Liver (tissue), 9 donors: ENCODE data around the gene ITGA7. TPM values are rescaled to one million over a fixed set of nuclear protein-coding genes. Genes with fewer than 3 reads are reported as not detected.

ENCODE experiments used
- DNase-seq: peaks from one replicate; pipeline ENCODE4 v3.0.0-alpha.2; 2017; ENCODE audit warnings: low spot score
- H3K27ac ChIP-seq, 2 donors: one replicate each; pipeline ENCODE4 v1.7.0; 2013; ENCODE audit warnings: inconsistent platforms in 2 of 2, low read length in 2 of 2, control low read depth in 1 of 2, low read depth in 1 of 2, mild to moderate bottlenecking in 1 of 2
- H3K27me3 ChIP-seq, 4 donors: one replicate each; pipeline versions ENCODE4 v1.6.1 to v1.7.0; 2013; ENCODE audit warnings: low read length in 3 of 4, inconsistent platforms in 1 of 4, mild to moderate bottlenecking in 1 of 4, moderate library complexity in 1 of 4; ENCODE audit not compliant: control insufficient read depth in 4 of 4, insufficient read depth in 4 of 4
- H3K36me3 ChIP-seq, 4 donors: one replicate each; pipeline versions ENCODE4 v1.6.1 to v1.7.0; 2013; ENCODE audit warnings: low read length in 3 of 4, mild to moderate bottlenecking in 3 of 4, low read depth in 1 of 4, moderate library complexity in 1 of 4; ENCODE audit not compliant: control insufficient read depth in 4 of 4, insufficient read depth in 3 of 4
- H3K4me1 ChIP-seq, 4 donors: one replicate each; pipeline versions ENCODE4 v1.6.1 to v1.7.0; 2013; ENCODE audit warnings: low read length in 3 of 4, mild to moderate bottlenecking in 3 of 4, moderate library complexity in 1 of 4; ENCODE audit not compliant: control insufficient read depth in 4 of 4, insufficient read depth in 4 of 4
- H3K4me3 ChIP-seq, 3 donors: one replicate each; pipeline versions ENCODE4 v1.6.1 to v1.7.0; 2013; ENCODE audit warnings: low read length in 3 of 3, control low read depth in 1 of 3, low read depth in 1 of 3, mild to moderate bottlenecking in 1 of 3
- H3K9ac ChIP-seq, 2 donors: one replicate each; pipeline ENCODE4 v1.7.0; 2013; ENCODE audit warnings: low read length in 2 of 2, mild to moderate bottlenecking in 2 of 2, moderate library complexity in 2 of 2, control low read depth in 1 of 2, low read depth in 1 of 2
- H3K9me3 ChIP-seq, 4 donors: one replicate each; pipeline versions ENCODE4 v1.6.1 to v1.7.0; 2013; ENCODE audit warnings: low read length in 3 of 4; ENCODE audit not compliant: control insufficient read depth in 4 of 4
- EGR1 ChIP-seq, 2 donors: IDR thresholded peaks; 2 replicates each; pipeline ENCODE4 v1.6.1; 2016 to 2018; ENCODE audit warnings: antibody characterized with exemption in 2 of 2, low read depth in 2 of 2
- FOXA1 ChIP-seq: IDR thresholded peaks from 2 replicates; pipeline ENCODE4 v1.6.1; 2016; ENCODE audit warnings: antibody characterized with exemption
- FOXA2 ChIP-seq: IDR thresholded peaks from 2 replicates; pipeline ENCODE4 v1.6.1; 2016; ENCODE audit warnings: antibody characterized with exemption
- GABPA ChIP-seq, 2 donors: IDR thresholded peaks in 1 of 2; conservative IDR thresholded peaks in 1 of 2; 2 replicates each; pipeline ENCODE4 v1.6.1; 2016; ENCODE audit warnings: antibody characterized with exemption in 2 of 2, mild to moderate bottlenecking in 1 of 2, moderate library complexity in 1 of 2
- HNF4A ChIP-seq, 2 donors: conservative IDR thresholded peaks; 2 replicates each; pipeline ENCODE4 v1.6.1; 2016; ENCODE audit warnings: antibody characterized with exemption in 2 of 2, mild to moderate bottlenecking in 2 of 2
- HNF4G ChIP-seq: IDR thresholded peaks from 2 replicates; pipeline ENCODE4 v1.6.1; 2016; ENCODE audit warnings: antibody characterized with exemption
- JUND ChIP-seq, 2 donors: IDR thresholded peaks; 2 replicates each; pipeline ENCODE4 v1.6.1; 2016; ENCODE audit warnings: antibody characterized with exemption in 2 of 2
- NR2F2 ChIP-seq: IDR thresholded peaks from 2 replicates; pipeline ENCODE4 v1.6.1; 2016; ENCODE audit warnings: antibody characterized with exemption
- RAD21 ChIP-seq, 2 donors: IDR thresholded peaks; 2 replicates each; pipeline ENCODE4 v1.6.1; 2016; ENCODE audit warnings: antibody characterized with exemption in 2 of 2, mild to moderate bottlenecking in 2 of 2
- RXRA ChIP-seq, 2 donors: IDR thresholded peaks; 2 replicates each; pipeline ENCODE4 v1.6.1; 2017 to 2018; ENCODE audit warnings: antibody characterized with exemption in 2 of 2, mild to moderate bottlenecking in 1 of 2
- SP1 ChIP-seq: IDR thresholded peaks from 2 replicates; pipeline ENCODE4 v1.6.1; 2018; ENCODE audit warnings: antibody characterized with exemption, mild to moderate bottlenecking
- TAF1 ChIP-seq: conservative IDR thresholded peaks from 2 replicates; pipeline ENCODE4 v1.6.1; 2016; ENCODE audit warnings: antibody characterized with exemption, mild to moderate bottlenecking
- YY1 ChIP-seq: IDR thresholded peaks from 2 replicates; pipeline ENCODE4 v1.6.1; 2016; ENCODE audit warnings: antibody characterized with exemption, mild to moderate bottlenecking
- WGBS: extraction: QIAGEN DNeasy Blood & Tissue Kit; methylation state at CpG from one replicate; pipeline ENCODE4 v1.1.7; 2013; 5-methylcytosine and 5-hydroxymethylcytosine counted together
- polyA plus RNA-seq, 2 donors: library from polyadenylated mRNA; stranded (reverse) in 1 of 2; unstranded in 1 of 2; fragments of 200-250 nt in 1 of 2; fragments of >200 nt in 1 of 2; fragmentation: Nextera tagmentation in 1 of 2; extraction: Ambion mirVana in 1 of 2; gene quantifications; one replicate each; pipeline versions ENCODE4 v1.2.1 to v1.2.3, GENCODE V29; 2013 to 2015
- total RNA-seq, 2 donors: library from RNA; depleted of rRNA; stranded (reverse); fragments of >200 nt; gene quantifications; one replicate each; pipeline ENCODE4 v1.2.3, GENCODE V29; 2014
- TF ChIP-seq, protein P1 (sequence below): IDR thresholded peaks from 2 replicates; pipeline ENCODE4 v1.6.1; 2016; ENCODE audit warnings: antibody characterized with exemption
- TF ChIP-seq, protein P2 (sequence below): IDR thresholded peaks from 2 replicates; pipeline ENCODE4 v1.6.1; 2016; ENCODE audit warnings: antibody characterized with exemption
- TF ChIP-seq, protein P3 (sequence below): fragments of 150-350 bp; IDR thresholded peaks from 2 replicates; pipeline ENCODE4 v1.5.1; 2017; ENCODE audit warnings: improper control_type of control experiment, low read depth, low read length; ENCODE audit not compliant: missing input control
- TF ChIP-seq, protein P4 (sequence below): IDR thresholded peaks from 2 replicates; pipeline ENCODE4 v1.6.1; 2016; ENCODE audit warnings: antibody characterized with exemption
- donor health status: healthy.
- donor health status: healthy.
- donor health status: healthy.
- donor health status: healthy.
- donor health status: healthy.

ITGA7 gene
- total and polyA plus RNA-seq, 4 donors: 0.98 to 4.9 (median 3.3) TPM

DNA sequence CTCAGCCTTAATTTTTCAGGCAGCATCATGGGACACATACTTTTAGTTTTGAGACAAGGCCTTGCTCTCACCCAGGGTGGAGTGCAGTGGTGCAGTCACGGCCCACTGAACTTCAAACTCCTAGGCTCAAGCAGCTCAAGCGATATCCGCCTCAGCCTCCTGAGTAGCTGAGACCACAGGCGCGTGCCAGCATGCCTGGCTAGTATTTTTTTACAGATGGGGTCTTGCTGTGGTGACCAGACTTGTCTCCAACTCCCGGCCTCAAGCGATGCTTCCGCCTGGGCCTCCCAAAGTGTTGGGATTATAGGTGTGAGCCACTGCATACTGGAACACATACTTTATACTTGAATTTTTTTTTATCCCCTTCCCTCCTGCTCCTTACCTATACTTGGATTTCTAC, 15.2 kb upstream of the ITGA7 start:
- Histone ChIP-seq H3K9ac (no peak overlapping the region), H3K36me3 (peaks cover 0 to 17% (median 9%) of the 10 kb centered on the region in 4 donors), H3K4me1 (peaks cover 13 to 72% (median 51%) of the 10 kb centered on the region in 4 donors), H3K9me3 (no peaks in the 10 kb centered on the region), H3K4me3 (no peak overlapping the region), H3K27me3 (no peaks in the 10 kb centered on the region), H3K27ac (peak overlapping the region in 1 of 2 donors; percentile 29)
- 93% methylated on average over 8 of the region's 8 CpGs for WGBS
- TF ChIP-seq, protein P1, sequence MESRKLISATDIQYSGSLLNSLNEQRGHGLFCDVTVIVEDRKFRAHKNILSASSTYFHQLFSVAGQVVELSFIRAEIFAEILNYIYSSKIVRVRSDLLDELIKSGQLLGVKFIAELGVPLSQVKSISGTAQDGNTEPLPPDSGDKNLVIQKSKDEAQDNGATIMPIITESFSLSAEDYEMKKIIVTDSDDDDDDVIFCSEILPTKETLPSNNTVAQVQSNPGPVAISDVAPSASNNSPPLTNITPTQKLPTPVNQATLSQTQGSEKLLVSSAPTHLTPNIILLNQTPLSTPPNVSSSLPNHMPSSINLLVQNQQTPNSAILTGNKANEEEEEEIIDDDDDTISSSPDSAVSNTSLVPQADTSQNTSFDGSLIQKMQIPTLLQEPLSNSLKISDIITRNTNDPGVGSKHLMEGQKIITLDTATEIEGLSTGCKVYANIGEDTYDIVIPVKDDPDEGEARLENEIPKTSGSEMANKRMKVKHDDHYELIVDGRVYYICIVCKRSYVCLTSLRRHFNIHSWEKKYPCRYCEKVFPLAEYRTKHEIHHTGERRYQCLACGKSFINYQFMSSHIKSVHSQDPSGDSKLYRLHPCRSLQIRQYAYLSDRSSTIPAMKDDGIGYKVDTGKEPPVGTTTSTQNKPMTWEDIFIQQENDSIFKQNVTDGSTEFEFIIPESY: no peak
- no peak for TF ChIP-seq EGR1 (IDR thresholded peaks at IDR 0.05; ENCODE audit: low read depth in 2 of 2)
- no peak for TF ChIP-seq HNF4G
- TF ChIP-seq, protein P2, sequence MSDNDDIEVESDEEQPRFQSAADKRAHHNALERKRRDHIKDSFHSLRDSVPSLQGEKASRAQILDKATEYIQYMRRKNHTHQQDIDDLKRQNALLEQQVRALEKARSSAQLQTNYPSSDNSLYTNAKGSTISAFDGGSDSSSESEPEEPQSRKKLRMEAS: no peak
- TF ChIP-seq SP1: no peak
- TF ChIP-seq, protein P3, sequence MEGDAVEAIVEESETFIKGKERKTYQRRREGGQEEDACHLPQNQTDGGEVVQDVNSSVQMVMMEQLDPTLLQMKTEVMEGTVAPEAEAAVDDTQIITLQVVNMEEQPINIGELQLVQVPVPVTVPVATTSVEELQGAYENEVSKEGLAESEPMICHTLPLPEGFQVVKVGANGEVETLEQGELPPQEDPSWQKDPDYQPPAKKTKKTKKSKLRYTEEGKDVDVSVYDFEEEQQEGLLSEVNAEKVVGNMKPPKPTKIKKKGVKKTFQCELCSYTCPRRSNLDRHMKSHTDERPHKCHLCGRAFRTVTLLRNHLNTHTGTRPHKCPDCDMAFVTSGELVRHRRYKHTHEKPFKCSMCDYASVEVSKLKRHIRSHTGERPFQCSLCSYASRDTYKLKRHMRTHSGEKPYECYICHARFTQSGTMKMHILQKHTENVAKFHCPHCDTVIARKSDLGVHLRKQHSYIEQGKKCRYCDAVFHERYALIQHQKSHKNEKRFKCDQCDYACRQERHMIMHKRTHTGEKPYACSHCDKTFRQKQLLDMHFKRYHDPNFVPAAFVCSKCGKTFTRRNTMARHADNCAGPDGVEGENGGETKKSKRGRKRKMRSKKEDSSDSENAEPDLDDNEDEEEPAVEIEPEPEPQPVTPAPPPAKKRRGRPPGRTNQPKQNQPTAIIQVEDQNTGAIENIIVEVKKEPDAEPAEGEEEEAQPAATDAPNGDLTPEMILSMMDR: no peak
- TF ChIP-seq GABPA (IDR thresholded peaks at IDR 0.05 in 1 of 2, conservative IDR thresholded peaks at IDR 0.05 in 1 of 2): no peak
- TF ChIP-seq FOXA1: no peak
- no peak for TF ChIP-seq RAD21 (IDR thresholded peaks at IDR 0.05)
- TF ChIP-seq TAF1: no peak
- no peak for TF ChIP-seq FOXA2
- TF ChIP-seq NR2F2: no peak
- TF ChIP-seq HNF4A (conservative IDR thresholded peaks at IDR 0.05): no peak
- no peak for TF ChIP-seq RXRA (IDR thresholded peaks at IDR 0.05)
- no peak for TF ChIP-seq YY1
- no peak for TF ChIP-seq JUND (IDR thresholded peaks at IDR 0.05)
- TF ChIP-seq, protein P4, sequence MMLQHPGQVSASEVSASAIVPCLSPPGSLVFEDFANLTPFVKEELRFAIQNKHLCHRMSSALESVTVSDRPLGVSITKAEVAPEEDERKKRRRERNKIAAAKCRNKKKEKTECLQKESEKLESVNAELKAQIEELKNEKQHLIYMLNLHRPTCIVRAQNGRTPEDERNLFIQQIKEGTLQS: no peak
- no peak for DNase-seq

DNA sequence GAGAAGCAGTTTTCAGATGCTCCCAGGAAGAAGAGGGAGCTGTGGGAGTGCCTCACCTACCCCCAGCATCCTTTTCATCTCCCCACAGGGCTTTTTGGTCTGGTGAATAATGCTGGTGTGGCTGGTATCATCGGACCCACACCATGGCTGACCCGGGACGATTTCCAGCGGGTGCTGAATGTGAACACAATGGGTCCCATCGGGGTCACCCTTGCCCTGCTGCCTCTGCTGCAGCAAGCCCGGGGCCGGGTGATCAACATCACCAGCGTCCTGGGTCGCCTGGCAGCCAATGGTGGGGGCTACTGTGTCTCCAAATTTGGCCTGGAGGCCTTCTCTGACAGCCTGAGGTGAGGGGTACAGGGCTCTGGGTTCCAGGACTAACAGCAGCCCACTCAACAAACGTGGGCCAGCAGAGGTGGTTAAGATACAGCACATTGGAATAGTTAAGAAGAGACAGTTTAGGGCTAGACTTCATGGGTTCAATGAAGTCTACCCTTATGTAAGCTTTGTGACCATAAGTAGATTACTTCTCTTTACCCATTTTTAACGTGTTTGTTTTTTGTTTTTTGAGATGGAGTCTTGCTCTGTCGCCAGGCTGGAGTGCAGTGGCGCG, 14.0 kb upstream of the ITGA7 start:
- H3K4me1 ChIP-seq: peaks cover 20 to 70% (median 53%) of the 10 kb centered on the region in 4 donors
- H3K27ac ChIP-seq: peak overlapping the region in 1 of 2 donors; percentile 85
- H3K36me3 ChIP-seq: peaks cover 0 to 17% (median 9%) of the 10 kb centered on the region in 4 donors
- peak overlapping the region in 1 of 3 donors; percentile 39 for H3K4me3 ChIP-seq
- no peak overlapping the region for H3K9ac ChIP-seq
- 66% methylated on average over 14 of the region's 14 CpGs for WGBS
- no peak for DNase-seq
- H3K9me3 ChIP-seq: no peaks in the 10 kb centered on the region
- H3K27me3 ChIP-seq: no peaks in the 10 kb centered on the region
- TF ChIP-seq RXRA (IDR thresholded peaks at IDR 0.05) (no peak), FOXA1 (no peak), RAD21 (IDR thresholded peaks at IDR 0.05) (no peak), JUND (IDR thresholded peaks at IDR 0.05) (no peak), HNF4A (conservative IDR thresholded peaks at IDR 0.05) (no peak), YY1 (no peak), NR2F2 (no peak), TAF1 (no peak), FOXA2 (no peak), GABPA (IDR thresholded peaks at IDR 0.05 in 1 of 2, conservative IDR thresholded peaks at IDR 0.05 in 1 of 2) (no peak), EGR1 (IDR thresholded peaks at IDR 0.05; ENCODE audit: low read depth in 2 of 2) (no peak)
- TF ChIP-seq, protein P4: no peak
- TF ChIP-seq, protein P3: no peak
- TF ChIP-seq, protein P1: no peak
- TF ChIP-seq, protein P2: no peak
